ENCODE data around the gene PALS1. TPM values are rescaled to one million over a fixed set of nuclear protein-coding genes. Genes with fewer than 3 reads are reported as not detected.
"Not testable (repeated sequence)": the region's sequence is repeated elsewhere in the genome, so short reads cannot be mapped to it uniquely, and the experiment has no call there.

PALS1 gene
- total and polyA plus RNA-seq, 5 donors from 2014 or later: 1.4 to 9.0 (median 1.8) TPM

GRCh38 chr14:67270933-67271332 lies 29.7 kb downstream of the PALS1 start:
- no peak overlapping the region for H3K4me3 Mint-ChIP-seq
- H3K36me3 Mint-ChIP-seq: peaks cover 22% of the 10 kb centered on the region
- ATAC-seq (ENCODE audit: low read depth in 2 of 2) (no peak), DNase-seq (no peak)
- Histone ChIP-seq H3K27ac (ENCODE audit: insufficient read depth, low read length, poor library complexity, severe bottlenecking) (no peak overlapping the region), H3K4me1 (ENCODE audit: control insufficient read depth, insufficient read depth, low read length, poor library complexity, severe bottlenecking) (no peaks in the 10 kb centered on the region), H3K9me3 (ENCODE audit: control insufficient read depth in 2 of 2, low read length in 2 of 2) (no peaks in the 10 kb centered on the region), H3K36me3 (ENCODE audit: control insufficient read depth, insufficient read depth, low read length) (no peaks in the 10 kb centered on the region), H3K4me3 (ENCODE audit: low read depth, low read length) (no peak overlapping the region), H3K27me3 (ENCODE audit: control insufficient read depth, insufficient read depth, low read length) (no peaks in the 10 kb centered on the region)
- H3K27ac Mint-ChIP-seq: no peak overlapping the region
- H3K4me1 Mint-ChIP-seq: peaks cover 15 to 22% (median 18%) of the 10 kb centered on the region in 4 donors
- H3K9me3 Mint-ChIP-seq: peaks cover 0 to 5% (median 0%) of the 10 kb centered on the region in 7 donors
- H3K27me3 Mint-ChIP-seq: no peaks in the 10 kb centered on the region

GRCh38 chr14:67273281-67273680 lies 32.0 kb downstream of the PALS1 start:
- peaks cover 9 to 29% (median 15%) of the 10 kb centered on the region in 4 donors for H3K4me1 Mint-ChIP-seq
- not testable (repeated sequence) for H3K9me3 Mint-ChIP-seq; H3K36me3 ChIP-seq (ENCODE audit: control insufficient read depth, insufficient read depth, low read length); H3K9me3 ChIP-seq (ENCODE audit: control insufficient read depth in 2 of 2, low read length in 2 of 2); DNase-seq; H3K4me3 Mint-ChIP-seq; H3K27ac Mint-ChIP-seq; ATAC-seq (ENCODE audit: low read depth in 2 of 2); H3K27me3 ChIP-seq (ENCODE audit: control insufficient read depth, insufficient read depth, low read length); H3K4me1 ChIP-seq (ENCODE audit: control insufficient read depth, insufficient read depth, low read length, poor library complexity, severe bottlenecking); H3K4me3 ChIP-seq (ENCODE audit: low read depth, low read length); H3K27me3 Mint-ChIP-seq; H3K27ac ChIP-seq (ENCODE audit: insufficient read depth, low read length, poor library complexity, severe bottlenecking)
- H3K36me3 Mint-ChIP-seq: peaks cover 27% of the 10 kb centered on the region

DNA sequence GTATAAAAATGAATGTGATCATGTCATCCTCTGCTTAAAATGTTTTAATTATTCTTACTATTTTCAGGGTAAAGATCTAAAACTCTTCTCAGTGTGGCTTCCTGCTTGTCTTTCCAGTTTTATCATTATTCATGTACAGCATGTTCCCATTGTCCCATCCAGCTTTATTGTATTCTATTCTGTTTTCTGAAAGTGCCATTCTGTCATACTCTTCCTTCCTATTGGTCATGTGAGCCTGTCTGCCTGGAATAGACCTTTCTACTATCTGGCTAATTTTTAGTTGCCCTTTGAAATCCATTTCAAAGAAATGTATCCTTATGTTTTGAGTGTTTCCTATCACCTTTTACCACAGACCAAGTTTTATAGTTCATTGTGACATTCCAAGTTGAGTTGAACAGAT lies 34.9 kb downstream of the PALS1 start:
- no peaks in the 10 kb centered on the region for H3K27me3 ChIP-seq (ENCODE audit: control insufficient read depth, insufficient read depth, low read length)
- no peak for ATAC-seq (ENCODE audit: low read depth in 2 of 2)
- peaks cover 0 to 6% (median 0%) of the 10 kb centered on the region in 7 donors for H3K9me3 Mint-ChIP-seq

GRCh38 chr14:67280506-67280905 lies 39.3 kb downstream of the PALS1 start:
- H3K36me3 ChIP-seq (ENCODE audit: control insufficient read depth, insufficient read depth, low read length): no peaks in the 10 kb centered on the region
- no peaks in the 10 kb centered on the region for H3K9me3 ChIP-seq (ENCODE audit: control insufficient read depth in 2 of 2, low read length in 2 of 2)
- H3K27me3 Mint-ChIP-seq: no peaks in the 10 kb centered on the region
- no peak overlapping the region for H3K4me3 Mint-ChIP-seq
- ATAC-seq (ENCODE audit: low read depth in 2 of 2) (no peak), DNase-seq (no peak)
- H3K4me1 Mint-ChIP-seq: peaks cover 0 to 17% (median 12%) of the 10 kb centered on the region in 4 donors
- peaks cover 0 to 6% (median 0%) of the 10 kb centered on the region in 7 donors for H3K9me3 Mint-ChIP-seq
- no peak overlapping the region for H3K4me3 ChIP-seq (ENCODE audit: low read depth, low read length)
- no peaks in the 10 kb centered on the region for H3K27me3 ChIP-seq (ENCODE audit: control insufficient read depth, insufficient read depth, low read length)
- no peaks in the 10 kb centered on the region for H3K4me1 ChIP-seq (ENCODE audit: control insufficient read depth, insufficient read depth, low read length, poor library complexity, severe bottlenecking)
- H3K27ac ChIP-seq (ENCODE audit: insufficient read depth, low read length, poor library complexity, severe bottlenecking): no peak overlapping the region
- peaks cover 10% of the 10 kb centered on the region for H3K36me3 Mint-ChIP-seq
- H3K27ac Mint-ChIP-seq: peak overlapping the region in 1 of 3 donors; percentile 33

More for the DNA sequence above, 34.9 kb downstream of the PALS1 start:
- Mint-ChIP-seq H3K36me3 (peaks cover 27% of the 10 kb centered on the region), H3K27me3 (no peaks in the 10 kb centered on the region), H3K4me1 (peaks cover 8 to 14% (median 11%) of the 10 kb centered on the region in 4 donors), H3K27ac (no peak overlapping the region), H3K4me3 (no peak overlapping the region)
- DNase-seq: no peak
- Histone ChIP-seq H3K9me3 (ENCODE audit: control insufficient read depth in 2 of 2, low read length in 2 of 2) (no peaks in the 10 kb centered on the region), H3K27ac (ENCODE audit: insufficient read depth, low read length, poor library complexity, severe bottlenecking) (no peak overlapping the region), H3K36me3 (ENCODE audit: control insufficient read depth, insufficient read depth, low read length) (no peaks in the 10 kb centered on the region), H3K4me3 (ENCODE audit: low read depth, low read length) (no peak overlapping the region), H3K4me1 (ENCODE audit: control insufficient read depth, insufficient read depth, low read length, poor library complexity, severe bottlenecking) (no peaks in the 10 kb centered on the region)

DNA sequence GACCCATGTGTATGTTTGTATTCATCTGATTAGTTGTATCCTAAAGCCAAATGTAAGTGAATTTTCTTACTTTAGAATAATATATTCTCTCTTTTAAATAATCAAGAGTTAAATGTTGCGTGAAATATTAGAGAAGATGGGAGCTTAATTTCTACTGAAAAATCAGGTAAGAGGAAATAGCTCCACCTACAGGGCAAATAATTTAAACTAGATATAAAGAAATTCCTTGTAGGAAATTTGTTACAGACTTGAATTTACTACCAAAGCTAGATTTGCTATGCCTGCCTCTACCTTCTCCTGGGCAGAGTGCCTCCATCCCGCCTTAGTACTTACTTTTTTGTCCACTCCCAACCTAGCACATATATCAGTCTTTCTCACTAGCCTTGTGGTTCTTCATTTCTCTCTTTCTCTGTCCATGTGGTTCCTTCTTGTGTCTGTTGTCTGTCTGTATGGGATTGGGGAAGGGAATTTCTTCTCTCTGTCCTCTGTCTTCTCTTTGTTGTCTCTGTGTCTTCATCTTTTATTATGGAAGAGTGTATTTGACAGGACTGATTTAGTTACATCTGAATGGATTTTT lies 44.7 kb downstream of the PALS1 start:
- H3K4me1 Mint-ChIP-seq: peaks cover 0 to 5% (median 4%) of the 10 kb centered on the region in 4 donors
- H3K9me3 Mint-ChIP-seq: no peaks in the 10 kb centered on the region
- H3K4me3 Mint-ChIP-seq: no peak overlapping the region
- no peaks in the 10 kb centered on the region for H3K27me3 Mint-ChIP-seq
- Histone ChIP-seq H3K36me3 (ENCODE audit: control insufficient read depth, insufficient read depth, low read length) (no peaks in the 10 kb centered on the region), H3K4me3 (ENCODE audit: low read depth, low read length) (no peak overlapping the region), H3K27me3 (ENCODE audit: control insufficient read depth, insufficient read depth, low read length) (no peaks in the 10 kb centered on the region), H3K4me1 (ENCODE audit: control insufficient read depth, insufficient read depth, low read length, poor library complexity, severe bottlenecking) (no peaks in the 10 kb centered on the region), H3K27ac (ENCODE audit: insufficient read depth, low read length, poor library complexity, severe bottlenecking) (no peak overlapping the region), H3K9me3 (ENCODE audit: control insufficient read depth in 2 of 2, low read length in 2 of 2) (no peaks in the 10 kb centered on the region)
- peaks cover 7% of the 10 kb centered on the region for H3K36me3 Mint-ChIP-seq
- ATAC-seq (ENCODE audit: low read depth in 2 of 2) (no peak), DNase-seq (peak in 2 of 3 donors; percentile 22 to 44)
- no peak overlapping the region for H3K27ac Mint-ChIP-seq

Other genes with a start within 250 kb of the PALS1 start
- not detected for gene GARIN2, start 52.0 kb upstream of the PALS1 start, total RNA-seq
- not detected for gene GARIN2, start 52.0 kb upstream of the PALS1 start, polyA plus RNA-seq
- 36.4 TPM for gene ATP6V1D, start 118.4 kb downstream of the PALS1 start, total RNA-seq
- 10 to 100 TPM; 45.0 to 95.4 (median 69.7) TPM for gene ATP6V1D, start 118.4 kb downstream of the PALS1 start, polyA plus RNA-seq
- 35.3 TPM for gene EIF2S1, start 118.9 kb downstream of the PALS1 start, total RNA-seq
- gene EIF2S1, start 118.9 kb downstream of the PALS1 start, polyA plus RNA-seq: 100 to 1,000 TPM; 128 to 172 (median 132) TPM
- not detected for gene PLEK2, start 170.7 kb downstream of the PALS1 start, total RNA-seq
- gene PLEK2, start 170.7 kb downstream of the PALS1 start, polyA plus RNA-seq: under 1 TPM in 1 of 4 donors, not detected in 3; 0.56 TPM
- gene TMEM229B, start 247.3 kb downstream of the PALS1 start, total RNA-seq: 12.3 TPM
- gene TMEM229B, start 247.3 kb downstream of the PALS1 start, polyA plus RNA-seq: 10 to 100 TPM in 3 of 4 donors, 1 to 10 TPM in 1; 8.2 to 21.6 (median 15.7) TPM